SW 1271 (cell line): Measurements from ENCODE around the gene SHISA6.

Experiments
- DNase-seq, 2 experiments: peaks; one replicate each; lab custom pipeline; 2025; lab: John Stamatoyannopoulos, UW

Gene SHISA6

GRCh38 chr17:11598274-11599221 lies 357.5 kb downstream of the SHISA6 start, which contains the start of gene DNAH9:
TSS of gene DNAH9 (plus strand) at chr17:11598470. CDS start at chr17:11598499, 29 bp downstream.
- DNase-seq = no peak

- DNase-seq = no peak
Observed at GRCh38 chr17:11601661-11602060, 360.6 kb downstream of the SHISA6 start.

DNA sequence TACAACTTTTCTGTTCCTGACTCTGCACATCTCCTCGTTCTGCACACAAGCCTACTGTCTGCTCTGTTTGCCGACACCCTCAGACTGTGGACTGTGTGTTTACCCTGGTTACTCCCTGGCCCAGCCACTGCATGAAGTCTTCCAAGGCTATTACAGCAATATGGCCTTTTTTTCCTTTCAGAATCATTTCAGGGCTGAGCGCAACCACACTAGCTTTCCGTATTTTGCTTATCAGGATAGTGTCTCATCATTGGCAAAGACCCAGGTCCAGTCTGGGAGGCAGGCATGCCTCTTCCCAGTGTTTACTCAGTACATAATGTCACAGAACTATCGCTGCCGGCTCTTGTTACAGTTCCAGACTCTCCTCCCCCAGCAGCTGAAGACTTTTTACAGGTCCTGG lies 367.4 kb downstream of the SHISA6 start:
- no peak for DNase-seq

DNA sequence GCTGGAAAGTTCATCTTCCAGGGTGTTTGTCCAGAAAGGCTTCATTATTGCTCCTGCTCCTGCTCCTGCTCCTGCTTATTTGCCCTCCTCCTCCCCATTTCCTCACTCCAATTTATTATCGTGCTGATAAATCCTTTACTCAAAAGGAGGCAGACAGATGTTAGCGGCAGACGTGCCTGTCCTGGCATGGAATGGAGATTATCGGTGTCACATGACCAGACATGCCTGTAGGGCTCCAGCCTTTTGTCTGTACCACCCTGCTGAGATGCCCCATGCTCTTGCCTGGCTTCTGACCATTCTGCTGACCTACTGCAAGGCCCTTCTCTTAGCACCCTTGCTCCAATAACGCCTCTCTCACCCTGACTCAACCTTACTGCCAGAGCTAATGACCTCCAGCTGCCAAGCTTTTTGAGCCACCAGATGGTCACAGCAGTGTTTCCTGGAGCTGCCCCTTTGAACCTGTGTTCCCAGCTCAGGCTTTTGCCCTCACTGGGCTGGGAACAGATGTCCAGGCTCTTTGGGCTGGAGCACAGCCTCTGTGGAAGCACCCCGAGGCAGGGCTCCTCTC lies 370.1 kb downstream of the SHISA6 start:
- DNase-seq = no peak

- no peak for DNase-seq
Observed at GRCh38 chr17:11612956-11613355, 371.9 kb downstream of the SHISA6 start.
